ENCODE measurements around the gene CACNA1D. TPM values are rescaled to one million over a fixed set of nuclear protein-coding genes. Genes with fewer than 3 reads are reported as not detected.

CACNA1D gene
- total RNA-seq, 1 experiment from 2014 or later = 1.1 TPM

Other genes starting within 250 kb of the CACNA1D start
- gene TKT, start 238.6 kb upstream of the CACNA1D start, total RNA-seq (2021; ENCODE audit: unreplicated experiment) = 634 TPM
- gene DCP1A, start 147.1 kb upstream of the CACNA1D start, total RNA-seq (2021; ENCODE audit: unreplicated experiment) = 33.2 TPM

Measured in HCT116 (cell line).